GM19324 (cell line): ENCODE results near the gene DZANK1.
"Not testable (repeated sequence)": the region's sequence is repeated elsewhere in the genome, so short reads cannot be mapped to it uniquely, and the experiment has no call there.

Source experiments
- ATAC-seq: cut with Tn5 transposase; IDR thresholded peaks from one replicate; pipeline ENCODE4 v1.9.1; 2021; ENCODE audit warnings: mild to moderate bottlenecking, moderate library complexity; ENCODE audit not compliant: unreplicated experiment, low FRiP score

The DZANK1 gene

GRCh38 chr20:18466894-18467730 is at the start of gene DZANK1, which contains the start of gene POLR3F:
Gene DZANK1 (minus strand): TSS chr20:18467030. CDS start chr20:18465358, 1,672 bp downstream.
Gene POLR3F (plus strand): TSS chr20:18467390. CDS start chr20:18467507, 117 bp downstream.
- ATAC-seq, result peak; percentile 97

DNA sequence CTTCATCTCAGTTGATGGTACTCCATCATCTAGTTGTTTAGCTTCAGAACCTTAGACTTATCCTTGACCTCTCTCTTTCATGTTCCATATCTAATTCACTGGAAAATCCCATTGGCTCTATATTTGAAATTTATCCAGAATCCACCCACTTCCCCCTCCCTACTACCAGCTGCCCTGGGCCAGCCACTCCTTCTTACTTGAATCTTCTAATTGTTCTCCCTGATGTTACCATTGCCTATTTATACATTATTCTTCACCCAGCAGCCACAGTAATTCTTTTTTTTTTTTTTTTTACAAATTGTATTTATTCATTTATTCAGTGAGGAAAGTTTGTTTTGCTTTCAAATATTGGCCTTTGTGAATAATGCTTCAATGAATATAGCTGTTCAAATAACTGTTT is 49.1 kb upstream of the DZANK1 start:
- no peak for ATAC-seq

GRCh38 chr20:18514127-18514526 is 47.3 kb upstream of the DZANK1 start:
- no peak for ATAC-seq

DNA sequence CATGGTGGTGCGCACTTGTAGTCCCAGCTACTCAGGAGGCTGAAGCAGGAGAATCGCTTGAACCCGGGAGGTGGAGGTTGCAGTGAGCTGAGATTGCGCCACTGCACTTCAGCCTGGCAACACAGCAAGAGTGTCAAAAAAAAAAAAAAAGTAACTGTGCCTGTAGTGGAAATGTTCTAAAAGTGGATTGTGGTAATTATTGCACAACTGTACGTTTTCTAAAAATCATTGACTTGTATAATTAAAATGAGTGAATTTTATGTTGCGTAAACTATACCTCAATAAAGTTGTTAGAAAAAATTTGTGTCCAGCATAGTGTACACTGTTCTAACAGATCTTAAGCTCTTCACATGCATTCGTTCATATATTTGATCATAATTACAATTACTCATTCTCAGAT is 46.4 kb upstream of the DZANK1 start:
- no peak for ATAC-seq

DNA sequence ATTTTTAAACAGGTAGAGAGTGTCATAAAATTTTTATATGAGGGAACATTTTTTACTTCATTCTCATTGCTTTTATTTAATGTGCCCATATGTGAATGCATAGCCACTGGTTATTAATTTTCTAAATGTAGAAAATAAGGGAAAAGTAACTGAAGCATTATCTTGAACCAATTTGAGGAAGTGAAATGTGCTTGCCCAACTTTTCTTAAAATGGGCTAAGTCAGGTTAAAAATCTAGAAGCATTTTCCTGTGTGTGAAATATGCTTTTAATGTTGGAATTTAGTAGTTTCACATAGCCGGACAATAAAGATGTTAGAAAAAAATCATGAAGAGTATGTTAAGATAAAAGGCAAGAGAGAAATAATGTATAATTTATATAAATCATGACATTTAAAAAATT is 44.7 kb upstream of the DZANK1 start:
- no peak for ATAC-seq

- peak; percentile 98 for ATAC-seq
Observed at GRCh38 chr20:18507218-18508191, 40.7 kb upstream of the DZANK1 start, which contains the start of gene SEC23B. Gene SEC23B (plus strand): TSS chr20:18507940. CDS start chr20:18510836, 2,896 bp downstream.

DNA sequence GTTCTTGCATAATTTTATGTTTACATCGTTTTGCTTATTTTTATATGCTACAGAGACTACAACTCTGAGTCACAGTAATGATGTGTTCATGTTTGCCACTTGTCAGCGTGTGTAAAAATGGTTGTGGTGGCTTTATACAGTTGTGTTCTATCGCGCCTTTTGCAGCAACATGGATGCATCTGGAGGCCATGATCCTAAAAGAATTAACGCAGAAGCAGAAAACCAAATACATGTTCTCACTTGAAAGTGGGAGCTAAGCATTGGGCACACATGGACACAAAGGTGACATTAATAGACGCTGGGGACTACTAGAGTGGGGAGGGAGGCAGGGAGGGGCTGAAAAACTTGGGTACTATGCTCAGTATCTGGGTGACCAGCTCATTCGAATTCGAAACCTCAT is 39.9 kb upstream of the DZANK1 start:
- no peak for ATAC-seq

GRCh38 chr20:18504479-18505060 is 37.7 kb upstream of the DZANK1 start:
- ATAC-seq, result no peak

DNA sequence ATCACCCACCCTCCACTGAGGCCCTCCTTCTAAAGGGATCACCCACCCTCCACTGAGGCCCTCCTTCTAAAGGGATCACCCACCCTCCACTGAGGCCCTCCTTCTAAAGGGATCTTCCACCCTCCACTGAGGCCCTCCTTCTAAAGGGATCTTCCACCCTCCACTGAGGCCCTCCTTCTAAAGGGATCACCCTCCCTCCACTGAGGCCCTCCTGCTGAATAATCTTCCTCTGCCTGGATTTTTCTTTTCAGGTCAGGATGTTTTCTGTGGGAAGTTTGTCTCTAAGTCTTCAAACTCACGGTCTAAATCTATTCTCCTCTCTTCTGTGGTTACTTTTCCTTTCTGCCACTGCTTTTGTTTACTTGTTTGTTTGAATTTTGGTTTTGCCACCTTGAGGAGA is 34.8 kb upstream of the DZANK1 start:
- ATAC-seq, result not testable (repeated sequence)

DNA sequence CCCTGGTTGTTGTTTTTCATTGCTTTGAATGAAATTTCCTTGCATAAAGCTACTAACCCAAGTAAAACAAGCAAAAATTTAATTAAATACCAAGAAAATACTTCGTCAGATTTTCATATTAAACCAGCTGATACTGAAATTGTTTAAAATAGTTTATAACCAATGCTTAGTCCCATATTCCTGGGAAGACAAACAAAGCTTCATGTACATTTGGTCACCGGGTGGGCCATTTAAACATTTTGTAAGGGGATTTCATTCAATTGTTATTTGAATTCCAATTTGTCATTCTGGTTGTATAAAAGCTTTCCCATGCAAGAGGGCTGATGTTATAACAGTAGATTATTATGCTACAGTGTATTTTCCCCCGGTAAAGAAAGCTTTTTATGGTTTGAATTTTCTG is 30.8 kb upstream of the DZANK1 start:
- no peak for ATAC-seq

GRCh38 chr20:18496740-18497592 is 30.1 kb upstream of the DZANK1 start, which contains the start of gene RBBP9:
Gene RBBP9 (minus strand): TSS chr20:18497225. CDS start chr20:18497167, 58 bp downstream.
- ATAC-seq, result peak; percentile 99

DNA sequence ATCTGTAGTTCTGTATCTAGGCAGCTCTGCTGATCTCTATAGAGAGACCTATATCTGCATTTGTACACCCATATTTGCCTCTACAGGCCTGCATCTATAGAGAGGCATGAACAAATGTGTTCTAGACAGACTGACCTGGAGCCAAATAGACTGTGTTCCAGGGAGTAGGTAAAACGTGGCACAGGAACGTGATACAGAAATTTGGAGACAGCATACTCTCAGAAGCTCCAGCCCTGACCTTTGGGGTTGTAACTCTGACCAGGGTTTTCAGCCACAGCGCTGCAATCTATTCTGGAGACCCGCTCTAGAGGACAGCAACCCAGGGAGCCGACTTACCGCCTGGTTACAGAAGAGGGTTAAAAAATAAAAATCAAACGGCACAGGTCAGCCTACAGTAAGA is 29.2 kb upstream of the DZANK1 start:
- no peak for ATAC-seq

GRCh38 chr20:18488301-18488700 is 21.5 kb upstream of the DZANK1 start:
- no peak for ATAC-seq

DNA sequence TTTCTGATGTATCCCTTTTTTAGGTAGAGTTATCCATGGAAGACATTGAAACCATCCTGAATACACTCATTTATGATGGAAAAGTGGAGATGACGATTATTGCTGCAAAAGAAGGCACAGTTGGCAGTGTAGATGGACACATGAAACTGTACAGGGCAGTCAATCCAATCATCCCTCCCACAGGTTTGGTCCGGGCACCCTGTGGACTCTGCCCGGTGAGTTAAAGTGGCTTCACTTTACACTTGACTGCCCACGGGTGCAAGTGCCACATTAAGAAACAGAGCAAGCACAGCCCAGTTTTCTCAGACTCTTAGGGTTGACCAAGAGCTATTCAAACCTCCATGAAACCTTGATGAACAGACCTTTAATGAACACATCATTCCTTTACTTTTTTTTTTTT is 14.8 kb upstream of the DZANK1 start:
- no peak for ATAC-seq

DNA sequence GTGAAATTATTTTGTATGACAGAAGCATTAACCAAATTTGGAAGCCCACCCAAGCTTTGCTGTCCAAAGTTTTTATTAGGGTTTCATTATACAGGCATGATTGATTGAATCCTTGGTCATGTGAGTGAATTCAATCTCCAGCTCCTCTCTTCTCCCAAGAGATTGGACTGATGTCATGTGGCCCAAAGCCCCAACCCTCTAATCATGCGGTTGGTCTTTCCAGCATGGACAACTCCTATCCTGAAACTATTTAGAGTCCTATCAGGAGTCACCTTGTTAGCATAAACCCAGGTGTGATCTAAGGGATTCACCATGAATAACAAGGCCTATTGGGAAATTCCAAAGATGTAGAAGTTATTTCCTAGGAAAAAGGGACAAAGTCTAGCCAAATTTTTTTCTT is 11.0 kb upstream of the DZANK1 start:
- ATAC-seq, result no peak

DNA sequence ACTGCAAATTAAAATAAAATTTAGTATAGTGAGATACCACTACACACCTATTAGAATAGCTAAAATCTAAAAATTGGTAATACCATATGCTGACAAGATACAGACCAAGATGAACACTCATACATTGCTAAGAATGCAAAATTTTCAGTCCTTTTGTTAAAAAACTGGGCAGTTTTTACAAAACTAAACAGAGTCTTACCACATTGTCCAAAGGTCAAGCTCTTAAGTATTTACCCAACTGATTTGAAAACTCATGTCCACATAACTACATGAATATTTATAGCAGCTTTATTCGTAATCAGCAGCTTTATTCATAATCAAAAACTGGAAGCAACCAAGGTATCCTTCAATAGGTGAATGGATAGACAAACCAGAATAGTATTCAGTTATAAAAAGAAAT is 10.4 kb upstream of the DZANK1 start:
- ATAC-seq, result no peak

DNA sequence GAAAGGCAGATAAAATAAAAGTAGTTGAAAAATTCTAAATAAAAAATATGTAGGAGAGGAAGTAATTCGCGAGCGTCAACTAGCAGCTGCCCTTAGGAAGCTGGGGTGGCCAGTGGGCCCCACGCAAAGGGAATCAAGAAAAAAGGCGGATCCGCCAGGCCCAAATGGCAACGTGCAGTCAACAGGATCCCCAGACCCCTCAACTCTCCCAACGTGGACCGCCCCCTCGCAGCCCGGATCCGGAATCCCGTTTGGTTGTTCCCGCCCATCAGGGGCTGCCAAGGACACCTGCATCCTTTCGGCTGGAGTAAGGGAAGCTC is 296 bp downstream of the DZANK1 start:
- no peak for ATAC-seq

- no peak for ATAC-seq
Observed at GRCh38 chr20:18465536-18466200, 1.2 kb downstream of the DZANK1 start.

- ATAC-seq, result no peak
Observed at GRCh38 chr20:18456600-18456999, 10.2 kb downstream of the DZANK1 start.
